ENCODE data around the gene RPP40. TPM values are rescaled to one million over a fixed set of nuclear protein-coding genes. Genes with fewer than 3 reads are reported as not detected.

The RPP40 gene
- total and polyA plus RNA-seq, 2 of the 13 experiments (the other 11 are each of a cell fraction or from before 2014, with no cell fraction given): 18.0 to 41.2 TPM

DNA sequence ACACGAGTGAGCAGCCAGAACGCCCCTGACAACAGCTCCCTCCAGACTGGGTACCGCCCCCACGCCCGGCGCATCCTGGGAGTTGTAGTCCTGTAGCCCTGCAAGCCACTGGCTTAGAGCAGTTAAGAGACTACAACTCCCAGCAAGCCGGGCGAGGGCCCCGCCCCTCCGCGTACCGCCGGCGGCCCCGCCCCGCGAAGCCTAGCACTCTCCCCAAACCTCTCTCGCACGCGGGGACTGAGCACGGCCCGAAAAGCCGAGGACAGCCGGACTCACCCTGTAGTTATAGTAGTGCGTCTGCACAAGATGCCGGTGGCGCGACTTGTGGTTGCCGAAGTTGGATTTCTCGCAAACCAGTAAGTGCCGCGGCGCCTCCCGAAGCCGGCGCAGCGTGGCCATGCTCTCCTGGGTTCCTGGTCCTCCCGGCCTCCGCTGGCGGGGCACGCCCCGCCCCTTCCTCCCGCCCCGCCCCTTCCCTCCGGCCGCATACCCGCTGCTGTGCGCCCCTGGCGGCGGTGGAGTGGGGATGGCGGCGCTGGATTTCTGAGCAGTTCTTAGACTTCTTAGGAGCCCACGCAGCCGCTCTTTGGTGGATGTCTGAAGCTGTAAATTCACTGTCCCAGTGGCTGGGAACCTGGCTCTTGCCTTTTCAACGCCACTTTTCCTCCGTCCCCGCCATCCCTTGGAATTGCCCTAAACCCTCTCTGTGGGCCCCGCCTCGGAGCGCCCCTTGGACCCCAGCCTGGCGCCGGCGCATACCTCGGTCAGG lies at the start of gene RPP40 (continued):
- TF ChIP-seq ZXDC (CRISPR knock-in tag; IDR thresholded peaks at IDR 0.05): peak; percentile 59; the same call in 1 of the 2 replicates
- TF ChIP-seq ZNF589 (CRISPR knock-in tag; conservative IDR thresholded peaks at IDR 0.05): no peak
- no peak for TF ChIP-seq ZNF260 (CRISPR knock-in tag; IDR thresholded peaks at IDR 0.05; ENCODE audit: borderline replicate concordance, low read depth)
- TF ChIP-seq PHF8 (CRISPR knock-in tag; IDR thresholded peaks at IDR 0.05): peak; percentile 89
- TF ChIP-seq USF2 (IDR thresholded peaks at IDR 0.05; ENCODE audit: low read depth, low read length): no peak
- TF ChIP-seq USF2 (CRISPR knock-in tag; IDR thresholded peaks at IDR 0.05; ENCODE audit: borderline replicate concordance): no peak; the same call in 1 of the 2 replicates
- TF ChIP-seq ZNF550 (CRISPR knock-in tag; IDR thresholded peaks at IDR 0.05; ENCODE audit: borderline replicate concordance): no peak; the same call in 1 of the 2 replicates
- no peak for TF ChIP-seq CHD4 (IDR thresholded peaks at IDR 0.05; ENCODE audit: borderline replicate concordance, low read length)
- no peak for TF ChIP-seq MAFF (IDR thresholded peaks at IDR 0.05; ENCODE audit: low read depth, low read length)
- TF ChIP-seq SETDB1 (CRISPR knock-in tag; IDR thresholded peaks at IDR 0.05; ENCODE audit: borderline replicate concordance): no peak
- peak; percentile 84 for TF ChIP-seq HNF4A (CRISPR knock-in tag; IDR thresholded peaks at IDR 0.05)
- TF ChIP-seq, protein P1, sequence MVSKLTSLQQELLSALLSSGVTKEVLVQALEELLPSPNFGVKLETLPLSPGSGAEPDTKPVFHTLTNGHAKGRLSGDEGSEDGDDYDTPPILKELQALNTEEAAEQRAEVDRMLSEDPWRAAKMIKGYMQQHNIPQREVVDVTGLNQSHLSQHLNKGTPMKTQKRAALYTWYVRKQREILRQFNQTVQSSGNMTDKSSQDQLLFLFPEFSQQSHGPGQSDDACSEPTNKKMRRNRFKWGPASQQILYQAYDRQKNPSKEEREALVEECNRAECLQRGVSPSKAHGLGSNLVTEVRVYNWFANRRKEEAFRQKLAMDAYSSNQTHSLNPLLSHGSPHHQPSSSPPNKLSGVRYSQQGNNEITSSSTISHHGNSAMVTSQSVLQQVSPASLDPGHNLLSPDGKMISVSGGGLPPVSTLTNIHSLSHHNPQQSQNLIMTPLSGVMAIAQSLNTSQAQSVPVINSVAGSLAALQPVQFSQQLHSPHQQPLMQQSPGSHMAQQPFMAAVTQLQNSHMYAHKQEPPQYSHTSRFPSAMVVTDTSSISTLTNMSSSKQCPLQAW (CRISPR knock-in tag; IDR thresholded peaks at IDR 0.05): peak; percentile 74; the same call in 1 of the 2 replicates
- TF ChIP-seq, protein P2, sequence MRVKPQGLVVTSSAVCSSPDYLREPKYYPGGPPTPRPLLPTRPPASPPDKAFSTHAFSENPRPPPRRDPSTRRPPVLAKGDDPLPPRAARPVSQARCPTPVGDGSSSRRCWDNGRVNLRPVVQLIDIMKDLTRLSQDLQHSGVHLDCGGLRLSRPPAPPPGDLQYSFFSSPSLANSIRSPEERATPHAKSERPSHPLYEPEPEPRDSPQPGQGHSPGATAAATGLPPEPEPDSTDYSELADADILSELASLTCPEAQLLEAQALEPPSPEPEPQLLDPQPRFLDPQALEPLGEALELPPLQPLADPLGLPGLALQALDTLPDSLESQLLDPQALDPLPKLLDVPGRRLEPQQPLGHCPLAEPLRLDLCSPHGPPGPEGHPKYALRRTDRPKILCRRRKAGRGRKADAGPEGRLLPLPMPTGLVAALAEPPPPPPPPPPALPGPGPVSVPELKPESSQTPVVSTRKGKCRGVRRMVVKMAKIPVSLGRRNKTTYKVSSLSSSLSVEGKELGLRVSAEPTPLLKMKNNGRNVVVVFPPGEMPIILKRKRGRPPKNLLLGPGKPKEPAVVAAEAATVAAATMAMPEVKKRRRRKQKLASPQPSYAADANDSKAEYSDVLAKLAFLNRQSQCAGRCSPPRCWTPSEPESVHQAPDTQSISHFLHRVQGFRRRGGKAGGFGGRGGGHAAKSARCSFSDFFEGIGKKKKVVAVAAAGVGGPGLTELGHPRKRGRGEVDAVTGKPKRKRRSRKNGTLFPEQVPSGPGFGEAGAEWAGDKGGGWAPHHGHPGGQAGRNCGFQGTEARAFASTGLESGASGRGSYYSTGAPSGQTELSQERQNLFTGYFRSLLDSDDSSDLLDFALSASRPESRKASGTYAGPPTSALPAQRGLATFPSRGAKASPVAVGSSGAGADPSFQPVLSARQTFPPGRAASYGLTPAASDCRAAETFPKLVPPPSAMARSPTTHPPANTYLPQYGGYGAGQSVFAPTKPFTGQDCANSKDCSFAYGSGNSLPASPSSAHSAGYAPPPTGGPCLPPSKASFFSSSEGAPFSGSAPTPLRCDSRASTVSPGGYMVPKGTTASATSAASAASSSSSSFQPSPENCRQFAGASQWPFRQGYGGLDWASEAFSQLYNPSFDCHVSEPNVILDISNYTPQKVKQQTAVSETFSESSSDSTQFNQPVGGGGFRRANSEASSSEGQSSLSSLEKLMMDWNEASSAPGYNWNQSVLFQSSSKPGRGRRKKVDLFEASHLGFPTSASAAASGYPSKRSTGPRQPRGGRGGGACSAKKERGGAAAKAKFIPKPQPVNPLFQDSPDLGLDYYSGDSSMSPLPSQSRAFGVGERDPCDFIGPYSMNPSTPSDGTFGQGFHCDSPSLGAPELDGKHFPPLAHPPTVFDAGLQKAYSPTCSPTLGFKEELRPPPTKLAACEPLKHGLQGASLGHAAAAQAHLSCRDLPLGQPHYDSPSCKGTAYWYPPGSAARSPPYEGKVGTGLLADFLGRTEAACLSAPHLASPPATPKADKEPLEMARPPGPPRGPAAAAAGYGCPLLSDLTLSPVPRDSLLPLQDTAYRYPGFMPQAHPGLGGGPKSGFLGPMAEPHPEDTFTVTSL (CRISPR knock-in tag; IDR thresholded peaks at IDR 0.05; ENCODE audit: borderline replicate concordance): no peak; the same call in 1 of the 2 replicates
- TF ChIP-seq ZNF660 (CRISPR knock-in tag; IDR thresholded peaks at IDR 0.05; ENCODE audit: borderline replicate concordance, low read depth): no peak; the same call in 1 of the 2 replicates
- no peak for TF ChIP-seq RCOR2 (CRISPR knock-in tag; IDR thresholded peaks at IDR 0.05)
- TF ChIP-seq MZF1 (CRISPR knock-in tag; IDR thresholded peaks at IDR 0.05; ENCODE audit: borderline replicate concordance): no peak
